Measurements from ENCODE around the gene NT5C3A. TPM values are rescaled to one million over a fixed set of nuclear protein-coding genes. Genes with fewer than 3 reads are reported as not detected.
"Not testable (repeated sequence)": the region's sequence is repeated elsewhere in the genome, so short reads cannot be mapped to it uniquely, and the experiment has no call there.

The NT5C3A gene
- total RNA-seq, 1 donor from 2014 or later, result 28.4 TPM

DNA sequence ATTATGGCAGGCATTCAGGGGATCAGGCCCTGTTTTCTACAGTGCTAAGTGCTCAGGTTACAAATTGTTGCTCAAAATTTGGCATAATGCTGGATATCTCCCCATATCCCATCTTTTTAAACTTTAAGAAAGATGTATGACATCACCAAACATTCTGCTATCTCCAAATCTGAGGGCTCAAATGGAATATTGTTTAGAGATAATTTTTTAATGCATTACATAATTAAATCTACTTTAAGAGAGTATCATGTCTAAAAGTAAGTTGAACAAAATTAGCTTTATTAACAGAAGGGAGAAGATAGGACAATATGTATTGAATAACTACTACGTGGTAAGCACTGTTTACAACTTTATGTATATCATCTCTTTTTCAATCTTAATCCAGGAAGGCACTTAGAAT, 13.9 kb downstream of the NT5C3A start:
- DNase-seq, result no peak
- ATAC-seq, result no peak
- intact Hi-C loops (cut with micrococcal nuclease), result no loop called here

DNA sequence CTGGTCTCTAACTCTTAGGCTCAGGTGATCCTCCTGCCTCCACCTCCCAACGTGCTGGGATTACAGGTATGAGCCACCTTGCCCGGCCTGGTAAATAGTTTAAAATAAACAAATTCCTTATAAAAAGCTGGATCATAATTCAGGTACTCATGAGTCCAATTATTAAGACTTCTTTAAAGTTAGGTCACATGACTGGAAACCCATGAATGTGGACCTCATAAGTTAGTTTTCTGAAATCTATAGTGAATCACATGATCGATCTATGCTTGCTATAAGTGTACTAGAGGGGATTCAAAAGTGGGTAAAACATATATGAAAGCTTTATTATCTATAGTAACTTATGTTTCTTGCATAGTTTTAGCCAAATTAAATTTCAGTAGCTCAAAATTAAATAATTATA, 14.3 kb downstream of the NT5C3A start:
- DNase-seq, result no peak
- no peak for ATAC-seq
- intact Hi-C loops (cut with micrococcal nuclease), result no loop called here

DNA sequence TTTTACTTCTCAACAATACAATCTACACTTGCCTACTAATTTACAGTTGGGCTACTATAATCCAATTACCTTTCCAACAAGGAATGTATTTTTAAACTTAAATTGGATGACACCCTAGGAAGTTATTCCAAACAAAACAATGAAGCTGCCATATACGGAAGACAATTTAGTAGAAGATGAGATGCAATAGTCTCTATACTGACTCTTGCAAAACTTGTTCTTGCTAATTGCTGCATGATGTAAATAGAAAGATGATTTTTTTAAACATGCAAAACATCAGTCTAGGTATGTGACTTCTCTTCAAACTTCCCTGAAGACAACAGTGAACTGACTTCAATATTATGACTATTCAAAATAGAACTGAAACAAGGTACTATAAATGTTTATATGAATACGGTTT, 17.6 kb downstream of the NT5C3A start:
- DNase-seq, result no peak
- intact Hi-C loops (cut with micrococcal nuclease), result no loop called here
- ATAC-seq, result no peak

DNA sequence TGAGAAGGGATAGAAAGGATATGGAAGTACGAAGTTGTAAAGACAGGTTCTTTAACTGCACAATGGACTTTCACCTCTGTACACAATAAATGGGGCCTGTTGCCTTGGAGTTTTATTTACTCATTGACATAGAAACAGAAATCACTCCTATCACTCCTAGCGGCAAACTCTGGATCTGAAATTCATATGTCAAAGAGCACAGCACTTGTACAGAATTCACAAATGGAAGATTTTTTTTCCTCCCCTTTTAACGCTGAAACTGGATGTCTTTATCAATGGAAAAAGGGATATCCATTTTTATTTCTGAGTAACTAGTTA, 18.2 kb downstream of the NT5C3A start:
- ATAC-seq, result peak; percentile 64
- no peak for DNase-seq
- intact Hi-C loops (cut with micrococcal nuclease), result no loop called here

DNA sequence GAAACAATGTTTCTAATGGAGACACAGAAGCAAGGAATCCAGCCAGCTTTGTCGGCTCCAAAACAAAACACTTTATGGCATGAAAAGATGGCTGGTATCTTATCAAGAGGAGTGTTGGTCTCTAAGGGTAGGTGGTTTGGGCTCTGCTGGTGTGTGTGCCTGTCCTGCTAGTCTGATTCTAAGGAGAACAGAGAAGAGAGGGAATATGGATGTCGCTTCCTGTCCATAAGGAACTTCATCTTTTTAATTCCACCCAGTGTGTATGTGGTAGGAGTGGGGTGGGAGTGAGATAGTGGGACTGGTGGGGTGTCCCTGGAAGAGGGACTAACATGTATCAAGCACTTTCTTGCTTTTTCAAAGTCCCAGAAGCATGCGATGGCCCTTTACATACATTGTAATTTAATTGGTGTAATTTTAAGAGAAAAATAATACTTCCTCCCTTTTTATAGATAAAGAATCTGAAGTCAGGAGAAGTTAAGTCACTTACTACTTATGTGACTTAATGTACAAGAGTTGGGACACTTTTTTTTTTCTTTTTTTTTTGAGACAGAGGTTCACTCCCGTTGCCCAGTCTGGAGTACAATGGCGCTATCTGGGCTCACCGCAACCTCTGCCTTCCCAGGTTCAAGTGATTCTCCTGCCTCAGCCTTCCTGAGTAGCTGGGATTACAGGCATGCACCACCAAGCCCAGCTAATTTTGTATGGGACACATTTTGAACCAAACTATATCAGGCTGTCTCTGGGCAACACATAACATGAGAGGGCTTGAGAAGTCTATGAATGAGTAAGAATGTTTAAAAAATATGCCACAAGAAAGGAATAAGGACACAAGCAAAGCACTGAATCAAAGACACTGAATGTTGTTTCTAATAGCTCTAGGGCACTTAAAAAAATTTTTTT, 18.8 kb downstream of the NT5C3A start:
- intact Hi-C loops (cut with micrococcal nuclease), result no loop called here
- peak; percentile 32 for ATAC-seq
- no peak for DNase-seq

DNA sequence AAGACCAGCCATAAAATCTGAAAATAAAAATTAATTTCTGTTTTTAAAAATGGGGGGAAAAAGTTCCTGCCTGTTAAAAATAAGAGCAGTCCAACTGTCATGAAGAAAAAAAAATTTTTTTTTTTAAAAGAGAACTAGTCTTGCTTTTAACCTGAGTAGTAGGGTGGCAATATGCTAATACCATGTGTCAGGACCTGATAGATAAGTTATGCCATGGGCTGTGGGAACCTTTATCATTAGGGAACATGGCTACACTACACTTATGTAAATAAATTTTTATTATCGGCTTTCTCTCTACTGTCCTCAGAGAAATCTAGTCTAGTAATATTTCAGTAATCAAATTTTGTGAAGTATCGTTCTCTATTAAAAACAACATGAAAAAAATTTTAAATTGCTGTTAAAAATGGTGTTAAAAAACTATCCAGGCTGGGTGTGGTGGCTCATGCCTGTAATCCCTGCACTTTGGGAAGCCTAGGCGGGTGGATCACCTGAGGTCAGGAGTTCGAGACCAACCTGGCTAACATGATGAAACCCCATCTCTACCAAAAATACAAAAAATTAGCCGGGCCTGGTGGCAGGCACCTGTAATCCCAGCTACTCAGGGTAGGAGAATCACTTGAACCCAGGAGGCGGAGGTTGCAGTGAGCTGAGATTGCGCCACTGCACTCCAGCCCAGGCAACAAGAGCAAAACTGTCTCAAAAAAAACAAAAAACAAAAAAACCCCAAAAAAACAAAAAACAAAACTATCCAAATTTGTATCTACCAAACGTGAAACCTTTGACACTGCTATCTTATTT, 20.7 kb downstream of the NT5C3A start:
- intact Hi-C loops (cut with micrococcal nuclease), result no loop called here
- ATAC-seq (no peak), DNase-seq (no peak)

DNA sequence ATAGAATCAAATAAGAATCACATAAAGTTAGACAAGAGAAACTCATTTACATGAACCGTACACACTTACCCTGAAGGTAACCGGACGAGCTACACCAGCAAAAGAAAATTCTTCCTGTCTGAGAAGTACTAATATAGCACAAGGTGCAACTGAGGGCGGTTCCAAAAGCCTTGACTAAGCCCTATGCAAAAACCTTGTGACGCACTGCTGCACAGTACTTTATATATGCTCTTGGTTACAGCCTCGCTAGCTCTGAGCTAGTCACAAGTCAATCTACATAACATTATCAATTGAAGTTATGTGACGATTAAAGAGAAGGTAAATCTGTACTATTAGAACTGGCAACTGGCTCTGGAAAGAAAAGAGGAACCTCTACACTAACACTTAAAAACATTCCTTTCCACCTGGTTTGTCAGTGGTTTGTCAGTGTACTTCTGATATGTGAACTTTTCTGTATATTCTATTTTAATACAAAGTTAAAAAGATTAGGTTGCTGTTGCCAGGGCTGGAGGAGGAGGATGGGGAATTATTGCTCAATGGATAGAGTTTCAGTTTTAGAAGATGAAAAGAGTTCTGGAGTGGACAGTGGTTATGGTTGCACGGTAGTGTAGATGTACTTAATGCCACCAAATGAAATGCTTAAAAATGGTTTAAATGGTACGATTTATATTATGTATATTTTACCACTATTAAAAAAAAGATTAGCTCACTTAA, 21.6 kb downstream of the NT5C3A start:
- ATAC-seq, result peak; percentile 82
- no peak for DNase-seq
- intact Hi-C loops (cut with micrococcal nuclease), result no loop called here

DNA sequence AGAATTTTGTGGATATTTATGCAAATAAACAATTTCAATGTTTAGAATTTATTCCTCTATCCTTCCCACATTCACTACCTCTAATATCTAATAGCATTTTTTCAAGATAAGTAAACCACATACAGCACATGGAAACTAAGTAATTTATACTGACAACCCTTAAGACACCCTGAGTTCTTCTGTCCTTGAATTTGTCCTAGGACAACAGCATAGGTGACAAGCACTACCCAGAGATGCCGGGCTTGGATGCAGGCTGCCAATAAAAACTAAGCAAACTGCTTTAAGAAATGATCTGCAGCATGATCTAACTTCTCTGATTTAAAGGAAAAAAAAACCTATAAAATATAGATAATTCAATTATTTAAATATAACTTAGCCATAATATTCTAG, 22.7 kb downstream of the NT5C3A start:
- intact Hi-C loops (cut with micrococcal nuclease), result no loop called here
- peak; percentile 38 for ATAC-seq
- DNase-seq, result no peak

DNA sequence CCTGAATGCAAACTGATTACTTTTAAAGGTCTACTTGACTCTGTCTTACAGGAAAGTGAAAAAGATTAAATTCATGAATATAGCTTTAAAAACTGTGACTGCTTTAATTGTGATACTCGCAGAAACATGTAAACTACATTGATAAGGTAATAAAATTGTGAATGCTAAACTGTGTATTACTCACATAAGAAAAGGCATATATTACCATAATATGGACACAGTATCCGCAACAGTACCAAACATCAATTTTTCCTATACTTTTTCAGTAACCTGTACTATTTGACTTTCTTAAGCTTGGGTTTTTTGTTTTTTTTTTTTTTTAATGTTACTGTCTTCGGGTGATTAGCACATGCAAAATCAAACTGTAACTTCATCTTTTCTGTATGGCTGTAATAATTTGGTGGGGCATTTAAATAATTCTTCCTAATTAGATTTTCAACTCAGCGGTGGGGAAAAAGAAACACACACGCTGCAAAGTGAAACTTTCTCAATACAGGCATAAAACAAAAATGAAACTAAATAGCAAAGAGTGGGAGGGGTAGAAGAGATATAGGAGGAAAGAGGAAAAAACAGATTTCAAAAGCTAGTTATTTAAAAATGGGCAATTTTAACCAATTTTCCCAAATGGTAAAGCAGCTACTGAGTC, 23.2 kb downstream of the NT5C3A start:
- DNase-seq (no peak), ATAC-seq (peak; percentile 28)
- intact Hi-C loops (cut with micrococcal nuclease), result no loop called here

DNA sequence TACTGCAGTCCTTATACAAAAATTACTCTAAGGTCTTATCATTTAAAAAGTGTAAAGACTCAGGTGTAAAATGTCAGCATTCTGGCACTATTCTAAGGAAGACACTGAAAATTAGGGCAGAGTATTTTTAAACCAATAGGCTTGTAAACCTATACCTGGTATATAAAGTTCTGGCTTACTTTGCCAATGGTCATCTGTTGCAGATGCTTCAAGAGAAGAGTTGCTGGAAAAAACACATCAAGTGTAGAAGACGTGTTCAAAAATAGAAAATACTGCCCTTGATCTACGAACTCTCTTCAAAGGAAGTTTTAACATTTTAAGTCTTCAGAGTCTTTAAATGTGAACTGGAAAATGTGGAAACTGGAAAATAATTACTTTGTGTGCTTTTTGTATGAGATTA, 23.9 kb downstream of the NT5C3A start:
- intact Hi-C loops (cut with micrococcal nuclease), result no loop called here
- ATAC-seq, result no peak
- no peak for DNase-seq

DNA sequence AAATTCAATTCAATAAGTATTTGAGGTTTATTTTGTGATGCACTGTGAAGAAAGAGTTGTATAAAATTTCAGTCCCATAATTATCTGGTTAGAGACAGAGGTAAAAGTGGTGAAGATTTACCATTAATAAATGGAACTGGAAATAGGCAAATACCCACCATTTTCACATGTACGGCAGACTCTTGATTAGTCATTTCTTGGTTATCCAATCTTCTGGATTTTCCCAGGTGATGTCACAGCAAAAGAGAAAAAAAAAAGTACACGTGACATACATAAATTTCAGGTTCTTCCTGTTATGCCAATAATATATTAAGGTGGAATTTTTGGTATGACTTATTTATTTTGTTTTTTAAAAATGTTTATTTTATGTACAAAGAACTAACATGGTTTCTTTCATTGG, 26.8 kb downstream of the NT5C3A start:
- intact Hi-C loops (cut with micrococcal nuclease), result no loop called here
- DNase-seq, result no peak
- no peak for ATAC-seq

DNA sequence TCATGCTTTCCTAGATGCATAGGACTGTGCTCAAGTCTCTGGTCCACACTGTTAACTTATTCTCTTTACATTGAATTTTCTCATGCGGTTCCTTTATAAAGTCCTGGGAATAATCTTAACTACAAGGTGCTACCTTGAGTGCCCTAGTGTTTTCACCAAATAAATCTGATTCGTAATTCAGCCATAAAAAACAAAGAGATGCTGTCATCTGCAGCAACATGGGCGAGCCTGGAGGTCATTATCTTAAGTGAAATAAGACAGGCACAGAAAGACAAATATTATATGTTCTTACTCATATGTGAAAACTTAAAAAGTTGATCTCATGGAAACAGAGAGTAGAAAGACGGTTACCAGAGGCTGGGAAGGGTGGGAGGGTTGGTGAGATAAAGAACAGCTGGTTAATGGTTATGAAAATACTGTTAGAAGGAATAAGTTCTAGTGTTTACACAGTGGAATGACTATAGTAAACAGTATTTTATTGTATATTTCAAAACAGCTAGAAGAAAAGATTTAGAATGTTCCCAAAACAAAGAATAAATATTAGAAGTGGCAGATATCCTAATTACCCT, 38.3 kb downstream of the NT5C3A start:
- intact Hi-C loops (cut with micrococcal nuclease), result no loop called here
- no peak for ATAC-seq
- DNase-seq, result no peak

DNA sequence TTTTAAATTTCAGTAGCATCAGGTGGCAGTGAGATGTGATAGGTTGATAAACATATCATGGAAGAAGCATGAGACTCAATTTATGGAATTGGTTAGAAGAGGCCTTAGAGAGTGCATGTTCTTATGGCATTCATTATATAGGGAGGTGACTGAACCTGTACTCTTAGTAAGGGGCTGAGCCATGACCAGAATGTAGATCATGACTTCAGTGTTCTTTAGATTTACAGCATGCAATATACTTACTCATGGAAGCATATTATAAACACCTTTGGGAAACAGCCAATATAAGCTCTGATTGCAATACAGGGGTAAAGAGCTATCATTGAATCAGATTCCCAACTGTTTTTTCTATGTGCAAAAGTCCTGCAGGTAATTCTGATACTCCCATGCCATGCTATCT, 50.2 kb downstream of the NT5C3A start:
- no peak for DNase-seq
- no peak for ATAC-seq
- intact Hi-C loops (cut with micrococcal nuclease), result no loop called here

DNA sequence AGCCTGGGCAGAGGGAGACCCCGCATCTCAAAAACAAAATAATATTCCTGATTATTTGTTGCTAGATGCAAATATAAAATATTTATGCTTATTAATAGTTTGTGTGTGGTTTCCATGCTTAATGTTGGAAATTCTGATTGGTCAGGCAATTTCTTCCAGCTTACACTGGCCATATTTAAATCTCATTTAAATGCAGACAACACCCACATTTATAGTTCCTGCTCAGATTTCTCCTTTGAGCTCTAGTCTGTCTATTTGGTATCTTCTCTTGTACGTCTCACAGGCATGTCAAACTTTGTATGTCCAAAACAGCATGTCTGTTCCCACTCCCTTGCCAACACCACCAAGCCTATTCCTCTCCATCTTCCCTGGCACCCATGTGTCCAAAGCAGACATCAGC, 52.8 kb downstream of the NT5C3A start:
- DNase-seq, result no peak
- intact Hi-C loops (cut with micrococcal nuclease), result no loop called here
- no peak for ATAC-seq

DNA sequence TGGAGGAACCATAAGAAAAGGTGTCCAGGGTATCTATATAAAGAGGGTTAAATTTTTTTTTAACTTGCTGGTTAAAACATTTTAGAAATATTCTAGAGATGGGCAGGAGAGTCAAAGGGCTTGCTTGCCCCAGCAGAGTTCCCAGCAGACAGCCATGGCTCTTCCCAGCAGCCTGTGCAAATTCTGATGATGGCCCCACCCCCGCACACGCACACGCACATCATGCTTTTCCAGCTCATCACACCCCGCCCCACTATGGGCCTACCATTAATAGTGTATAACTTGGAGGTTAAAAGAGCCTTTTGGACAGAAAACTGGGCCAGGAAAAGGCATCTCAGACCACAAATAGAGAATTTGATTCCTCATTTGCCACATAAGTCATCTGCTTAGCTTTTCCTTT, 56.9 kb downstream of the NT5C3A start:
- DNase-seq; ATAC-seq; intact Hi-C loops (cut with micrococcal nuclease): not testable (repeated sequence)

DNA sequence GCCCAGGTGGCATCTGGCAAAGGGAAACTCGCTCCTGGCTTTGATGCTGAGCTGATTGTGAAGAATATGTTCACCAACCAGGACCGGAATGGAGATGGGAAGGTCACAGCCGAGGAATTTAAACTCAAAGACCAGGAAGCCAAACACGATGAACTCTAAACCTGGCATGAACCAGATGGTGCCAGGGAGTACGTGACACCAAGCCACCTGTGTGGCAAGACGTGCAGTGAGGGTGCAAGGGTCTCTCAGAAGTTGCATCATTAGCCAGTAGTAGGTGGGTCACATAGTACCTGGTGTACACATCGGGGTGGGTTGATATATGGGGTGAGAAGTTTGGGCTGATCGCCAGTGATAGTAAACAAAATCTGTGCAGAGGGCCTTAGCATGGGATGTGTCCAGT, 57.4 kb downstream of the NT5C3A start:
- ATAC-seq; intact Hi-C loops (cut with micrococcal nuclease); DNase-seq: not testable (repeated sequence)

DNA sequence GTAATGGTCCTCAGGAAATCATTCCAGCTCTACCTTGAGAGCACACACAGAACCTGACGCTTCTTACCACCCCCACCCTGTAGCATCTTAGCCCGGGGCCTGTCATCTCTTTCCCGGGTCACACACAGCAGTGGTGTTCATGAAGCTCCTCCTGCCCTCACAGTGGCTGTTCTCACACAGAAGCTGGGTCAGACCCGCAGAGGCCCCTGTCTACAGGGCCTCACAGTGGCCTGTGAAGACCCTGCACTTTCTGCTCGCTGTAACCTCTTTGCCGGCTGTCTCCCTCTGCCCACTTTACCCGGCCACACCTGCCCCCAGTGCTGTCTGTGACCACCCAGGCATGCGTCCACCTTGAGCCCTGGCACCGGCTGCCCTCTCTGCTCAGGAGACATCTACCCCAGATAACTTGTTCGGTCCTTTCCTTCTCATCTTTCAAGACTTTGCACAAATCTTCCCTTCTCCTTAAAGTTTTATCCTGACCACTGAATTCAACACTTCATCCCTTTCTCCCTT, 58.4 kb downstream of the NT5C3A start:
- intact Hi-C loops (cut with micrococcal nuclease); ATAC-seq; DNase-seq: not testable (repeated sequence)

DNA sequence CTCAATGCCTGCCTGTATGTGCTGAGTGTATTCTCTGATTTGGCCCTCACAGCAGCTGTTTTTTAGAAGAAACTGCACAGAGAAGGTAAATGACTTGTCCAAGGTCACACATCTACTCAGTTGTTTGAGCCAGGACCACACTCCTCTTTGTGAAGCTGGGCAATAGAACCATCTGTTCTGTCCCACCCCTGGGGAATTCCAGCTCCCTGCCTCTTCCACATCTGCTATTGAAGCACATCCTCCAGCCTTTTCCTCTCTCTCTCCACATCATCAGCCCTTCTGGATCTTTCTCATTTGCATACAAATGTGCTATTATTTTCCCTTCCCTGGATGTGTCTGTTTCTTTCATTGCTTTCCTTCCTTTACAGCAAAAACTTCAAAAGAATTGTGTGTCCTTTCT, 59.5 kb downstream of the NT5C3A start:
- intact Hi-C loops (cut with micrococcal nuclease); DNase-seq; ATAC-seq: not testable (repeated sequence)

DNA sequence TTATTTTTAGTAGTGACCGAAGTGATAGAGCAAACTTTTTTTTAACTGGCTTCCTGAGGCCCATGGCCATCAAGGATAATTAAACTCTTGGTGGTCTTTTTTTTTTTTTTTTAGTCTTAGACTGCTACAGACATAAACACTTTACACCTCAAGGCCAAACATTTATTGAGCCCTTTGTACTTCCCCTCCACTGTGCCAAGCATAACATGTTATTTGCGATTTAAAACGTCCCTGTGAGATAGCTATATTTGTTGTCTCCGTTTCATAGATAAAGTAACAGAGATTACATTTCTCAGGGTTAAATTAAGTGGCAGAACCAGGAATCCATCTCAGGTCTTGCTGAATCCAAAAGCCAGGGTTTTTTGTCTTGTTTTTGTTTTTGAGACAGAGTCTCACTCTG, 63.2 kb downstream of the NT5C3A start:
- intact Hi-C loops (cut with micrococcal nuclease); ATAC-seq; DNase-seq: not testable (repeated sequence)
